Measurements from ENCODE around the gene CFL2. TPM values are rescaled to one million over a fixed set of nuclear protein-coding genes. Genes with fewer than 3 reads are reported as not detected.
A peak's percentile ranks its signal among the peaks of the same experiment; 100 is the strongest.

The CFL2 gene
- total RNA-seq, 1 experiment from 2014 or later, result 41.9 TPM

- Histone ChIP-seq H3K4me3 (ENCODE audit: low read depth, low read length) (no peak overlapping the region), H3K27me3 (replicated peaks; ENCODE audit: control insufficient read depth, insufficient read depth, low read length) (no peaks in the 10 kb centered on the region), H3K36me3 (ENCODE audit: control insufficient read depth, insufficient read depth, low read length) (no peaks in the 10 kb centered on the region), H3K9me3 (no peaks in the 10 kb centered on the region), H3K4me1 (no peaks in the 10 kb centered on the region)
- DNase-seq, result peak; percentile 23 to 36
- intact Hi-C loops (cut with micrococcal nuclease; ENCODE audit: unreplicated experiment), result no loop called here
- Mint-ChIP-seq H3K36me3 (ENCODE audit: insufficient read depth, unreplicated experiment) (no peaks in the 10 kb centered on the region), H3K9me3 (ENCODE audit: unreplicated experiment) (no peaks in the 10 kb centered on the region), H3K27me3 (ENCODE audit: insufficient read depth, unreplicated experiment) (no peaks in the 10 kb centered on the region), H3K4me1 (ENCODE audit: low read depth, unreplicated experiment) (no peaks in the 10 kb centered on the region), H3K27ac (ENCODE audit: unreplicated experiment) (no peak overlapping the region), H3K4me3 (ENCODE audit: unreplicated experiment) (peak overlapping the region; percentile 24)
- BruUV-seq (replicated peaks), result no TSS peak
- CTCF ChIA-PET, result no interaction called here
- no peak for TF ChIP-seq CTCF (IDR thresholded peaks at IDR 0.05; ENCODE audit: insufficient read depth in 1 of 2, low read depth in 1 of 2, low read length in 1 of 2, severe bottlenecking in 1 of 2, unreplicated experiment in 1 of 2)
- POLR2A ChIA-PET, result interaction anchor here (0.6 kb wide), 1 partner anchor 71 kb away, joined by 5 read pairs; no protein-coding TSS in a partner anchor
These were observed 21.0 kb downstream of the CFL2 start for GRCh38 chr14:34693228-34693939.

- ChIA-PET POLR2A (interaction anchor here (0.6 kb wide), 1 partner anchor 71 kb away, joined by 5 read pairs; no protein-coding TSS in a partner anchor), CTCF (no interaction called here)
- Mint-ChIP-seq H3K36me3 (ENCODE audit: insufficient read depth, unreplicated experiment) (no peaks in the 10 kb centered on the region), H3K9me3 (ENCODE audit: unreplicated experiment) (no peaks in the 10 kb centered on the region), H3K4me1 (ENCODE audit: low read depth, unreplicated experiment) (peaks cover 1% of the 10 kb centered on the region), H3K27me3 (ENCODE audit: insufficient read depth, unreplicated experiment) (no peaks in the 10 kb centered on the region), H3K4me3 (ENCODE audit: unreplicated experiment) (peak overlapping the region; percentile 24), H3K27ac (ENCODE audit: unreplicated experiment) (no peak overlapping the region)
- no peak for DNase-seq
- Histone ChIP-seq H3K9me3 (no peaks in the 10 kb centered on the region), H3K36me3 (ENCODE audit: control insufficient read depth, insufficient read depth, low read length) (no peaks in the 10 kb centered on the region), H3K27me3 (replicated peaks; ENCODE audit: control insufficient read depth, insufficient read depth, low read length) (no peaks in the 10 kb centered on the region), H3K4me3 (ENCODE audit: low read depth, low read length) (no peak overlapping the region), H3K4me1 (no peaks in the 10 kb centered on the region)
- BruUV-seq (replicated peaks), result no TSS peak
- intact Hi-C loops (cut with micrococcal nuclease; ENCODE audit: unreplicated experiment), result no loop called here
- TF ChIP-seq CTCF (IDR thresholded peaks at IDR 0.05; ENCODE audit: insufficient read depth in 1 of 2, low read depth in 1 of 2, low read length in 1 of 2, severe bottlenecking in 1 of 2, unreplicated experiment in 1 of 2), result no peak
These were observed 21.5 kb downstream of the CFL2 start for GRCh38 chr14:34692898-34693227.

GRCh38 chr14:34692348-34692747, 22.0 kb downstream of the CFL2 start:
- no peaks in the 10 kb centered on the region for H3K9me3 ChIP-seq
- intact Hi-C loops (cut with micrococcal nuclease; ENCODE audit: unreplicated experiment), result no loop called here
- no peaks in the 10 kb centered on the region for H3K36me3 Mint-ChIP-seq (ENCODE audit: insufficient read depth, unreplicated experiment)
- H3K27me3 Mint-ChIP-seq (ENCODE audit: insufficient read depth, unreplicated experiment), result no peaks in the 10 kb centered on the region
- H3K36me3 ChIP-seq (ENCODE audit: control insufficient read depth, insufficient read depth, low read length), result no peaks in the 10 kb centered on the region
- no peak overlapping the region for H3K4me3 Mint-ChIP-seq (ENCODE audit: unreplicated experiment)
- ChIA-PET POLR2A (interaction anchor here (0.6 kb wide), 1 partner anchor 70 kb away, joined by 5 read pairs; no protein-coding TSS in a partner anchor), CTCF (no interaction called here)
- no peak for DNase-seq
- H3K4me1 ChIP-seq, result peaks cover 4% of the 10 kb centered on the region; the same call in 1 of the 2 replicates
- no peak for TF ChIP-seq CTCF (IDR thresholded peaks at IDR 0.05; ENCODE audit: insufficient read depth in 1 of 2, low read depth in 1 of 2, low read length in 1 of 2, severe bottlenecking in 1 of 2, unreplicated experiment in 1 of 2)
- H3K27me3 ChIP-seq (replicated peaks; ENCODE audit: control insufficient read depth, insufficient read depth, low read length), result no peaks in the 10 kb centered on the region
- no peaks in the 10 kb centered on the region for H3K9me3 Mint-ChIP-seq (ENCODE audit: unreplicated experiment)
- BruUV-seq (replicated peaks), result no TSS peak
- no peak overlapping the region for H3K27ac Mint-ChIP-seq (ENCODE audit: unreplicated experiment)
- H3K4me1 Mint-ChIP-seq (ENCODE audit: low read depth, unreplicated experiment), result peaks cover 6% of the 10 kb centered on the region
- no peak overlapping the region for H3K4me3 ChIP-seq (ENCODE audit: low read depth, low read length)

Measured in Caco-2 (cell line).